ENCODE measurements around the gene ZNF827. TPM values are rescaled to one million over a fixed set of nuclear protein-coding genes. Genes with fewer than 3 reads are reported as not detected.

The ZNF827 gene
- total and polyA plus RNA-seq, 7 donors = 1.7 to 15.2 (median 7.3) TPM

GRCh38 chr4:145899886-145900460 lies 38.6 kb downstream of the ZNF827 start:
- Histone ChIP-seq H3K27me3 (ENCODE audit: insufficient read depth in 3 of 3, low read length in 2 of 3) (no peaks in the 10 kb centered on the region), H3K27ac (no peak overlapping the region), H3K9me3 (no peaks in the 10 kb centered on the region), H3K36me3 (ENCODE audit: insufficient read depth in 1 of 2, low read depth in 1 of 2) (peaks cover 0 to 15% of the 10 kb centered on the region in 2 donors), H3K4me3 (no peak overlapping the region), H3K4me1 (peaks cover 27% of the 10 kb centered on the region)
- DNase-seq = no peak
- TF ChIP-seq CTCF (IDR thresholded peaks at IDR 0.05) = no peak
- 63 to 83% (median 82%) methylated on average over 4 of the region's 4 CpGs for WGBS, 3 donors
- intact Hi-C loops (cut with DNase I) = no loop called here
- no peak for ATAC-seq

GRCh38 chr4:145898926-145899531 lies 39.6 kb downstream of the ZNF827 start:
- H3K36me3 ChIP-seq (ENCODE audit: insufficient read depth in 1 of 2, low read depth in 1 of 2) = peaks cover 0 to 15% of the 10 kb centered on the region in 2 donors

GRCh38 chr4:145898466-145898865 lies 40.2 kb downstream of the ZNF827 start:
- Histone ChIP-seq H3K4me3 (no peak overlapping the region), H3K27me3 (ENCODE audit: insufficient read depth in 3 of 3, low read length in 2 of 3) (no peaks in the 10 kb centered on the region), H3K9me3 (no peaks in the 10 kb centered on the region), H3K36me3 (ENCODE audit: insufficient read depth in 1 of 2, low read depth in 1 of 2) (peaks cover 0 to 15% of the 10 kb centered on the region in 2 donors), H3K4me1 (peaks cover 15% of the 10 kb centered on the region), H3K27ac (no peak overlapping the region)
- DNase-seq = no peak
- intact Hi-C loops (cut with DNase I) = no loop called here
- TF ChIP-seq CTCF (IDR thresholded peaks at IDR 0.05) = no peak
- ATAC-seq = no peak
- 64 to 75% (median 67%) methylated on average over 7 of the region's 7 CpGs for WGBS, 3 donors

More at GRCh38 chr4:145898926-145899531, 39.6 kb downstream of the ZNF827 start:
- Histone ChIP-seq H3K9me3 (no peaks in the 10 kb centered on the region), H3K27ac (no peak overlapping the region), H3K4me1 (peaks cover 19% of the 10 kb centered on the region), H3K27me3 (ENCODE audit: insufficient read depth in 3 of 3, low read length in 2 of 3) (no peaks in the 10 kb centered on the region), H3K4me3 (no peak overlapping the region)
- TF ChIP-seq CTCF (IDR thresholded peaks at IDR 0.05) = no peak
- ATAC-seq (no peak), DNase-seq (no peak)
- 83 to 88% (median 85%) methylated on average over 5 of the region's 5 CpGs for WGBS, 3 donors
- intact Hi-C loops (cut with DNase I) = no loop called here

- WGBS, 3 donors = 93 to 99% (median 98%) methylated on average over 3 of the region's 3 CpGs
- no peak for TF ChIP-seq CTCF (IDR thresholded peaks at IDR 0.05)
- no peak for DNase-seq
- peaks cover 15% of the 10 kb centered on the region for H3K4me1 ChIP-seq
- H3K27ac ChIP-seq = no peak overlapping the region
- no peak for ATAC-seq
- H3K4me3 ChIP-seq = no peak overlapping the region
- no peaks in the 10 kb centered on the region for H3K9me3 ChIP-seq
- intact Hi-C loops (cut with DNase I) = no loop called here
- H3K36me3 ChIP-seq (ENCODE audit: insufficient read depth in 1 of 2, low read depth in 1 of 2) = peaks cover 0 to 16% of the 10 kb centered on the region in 2 donors
- H3K27me3 ChIP-seq (ENCODE audit: insufficient read depth in 3 of 3, low read length in 2 of 3) = no peaks in the 10 kb centered on the region
Observed at GRCh38 chr4:145895056-145895455, 43.6 kb downstream of the ZNF827 start.
